Parathyroid adenoma (tissue), 2 donors: Measurements from ENCODE around the gene KIAA1958.
"Not testable (repeated sequence)": the region's sequence is repeated elsewhere in the genome, so short reads cannot be mapped to it uniquely, and the experiment has no call there.

Experiments used
- H2AFZ ChIP-seq: fragments of 300-600 bp; sonication (generic); one replicate; pipeline ENCODE4 v1.7.0; 2017; ENCODE audit warnings: antibody characterized with exemption, mild to moderate bottlenecking
- H3K27ac ChIP-seq: fragments of 300-600 bp; sonication (generic); one replicate; pipeline ENCODE4 v1.7.0; 2017
- H3K27me3 ChIP-seq: fragments of 300-600 bp; sonication (generic); one replicate; pipeline ENCODE4 v1.7.0; 2017; ENCODE audit warnings: low read length; ENCODE audit not compliant: control insufficient read depth, insufficient read depth
- H3K36me3 ChIP-seq: fragments of 300-600 bp; sonication (generic); one replicate; pipeline ENCODE4 v1.7.0; 2017; ENCODE audit warnings: low read length; ENCODE audit not compliant: control insufficient read depth, insufficient read depth
- H3K4me1 ChIP-seq: fragments of 300-600 bp; sonication (generic); one replicate; pipeline ENCODE4 v1.7.0; 2017; ENCODE audit warnings: control low read depth
- H3K4me2 ChIP-seq: fragments of 300-600 bp; sonication (generic); one replicate; pipeline ENCODE4 v1.7.0; 2017; ENCODE audit warnings: low read length
- H3K4me3 ChIP-seq: fragments of 300-600 bp; sonication (generic); one replicate; pipeline ENCODE4 v1.7.0; 2017; ENCODE audit warnings: low read depth, low read length
- H3K79me2 ChIP-seq: fragments of 300-600 bp; sonication (generic); one replicate; pipeline ENCODE4 v1.7.0; 2017; ENCODE audit warnings: control low read depth
- H3K9ac ChIP-seq: fragments of 300-600 bp; sonication (generic); one replicate; pipeline ENCODE4 v1.7.0; 2017; ENCODE audit warnings: mild to moderate bottlenecking
- H3K9me3 ChIP-seq: fragments of 300-600 bp; sonication (generic); one replicate; pipeline ENCODE4 v1.7.0; 2017; ENCODE audit warnings: low read length; ENCODE audit not compliant: control insufficient read depth
- TF ChIP-seq, protein P1 (sequence below): fragments of 300-600 bp; sonication (generic); IDR thresholded peaks from one replicate; pipeline ENCODE4 v1.7.0; 2017; ENCODE audit warnings: antibody characterized with exemption, mild to moderate bottlenecking
- donor health status: primary hyperparathyroidism.

KIAA1958 gene

DNA sequence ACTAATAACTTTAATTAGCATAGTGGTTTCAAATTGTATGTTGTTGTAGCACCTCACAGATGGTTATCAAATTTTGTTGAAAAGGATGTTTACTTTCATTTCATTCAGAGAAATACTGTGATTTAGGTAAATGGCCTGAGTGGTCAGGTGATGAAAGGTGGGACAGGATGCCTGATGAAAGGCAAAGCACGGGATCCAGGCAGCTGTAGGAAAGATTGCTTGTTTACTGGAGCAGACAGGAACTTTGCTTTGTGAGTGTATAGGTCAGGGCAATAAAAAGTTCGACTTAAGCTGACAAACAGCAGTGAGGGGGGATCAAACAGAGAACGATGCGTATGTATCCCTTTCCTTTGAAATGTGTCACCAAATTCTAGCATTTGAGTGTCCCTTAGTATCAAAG, 19.0 kb downstream of the KIAA1958 start:
- H3K27me3 ChIP-seq, result no peaks in the 10 kb centered on the region
- H3K9me3 ChIP-seq, result no peaks in the 10 kb centered on the region
- no peak overlapping the region for H3K4me2 ChIP-seq
- no peaks in the 10 kb centered on the region for H3K79me2 ChIP-seq
- H3K36me3 ChIP-seq, result no peaks in the 10 kb centered on the region
- no peak overlapping the region for H2AFZ ChIP-seq
- H3K4me1 ChIP-seq, result no peaks in the 10 kb centered on the region
- no peak overlapping the region for H3K27ac ChIP-seq
- no peak overlapping the region for H3K9ac ChIP-seq
- TF ChIP-seq, protein P1, sequence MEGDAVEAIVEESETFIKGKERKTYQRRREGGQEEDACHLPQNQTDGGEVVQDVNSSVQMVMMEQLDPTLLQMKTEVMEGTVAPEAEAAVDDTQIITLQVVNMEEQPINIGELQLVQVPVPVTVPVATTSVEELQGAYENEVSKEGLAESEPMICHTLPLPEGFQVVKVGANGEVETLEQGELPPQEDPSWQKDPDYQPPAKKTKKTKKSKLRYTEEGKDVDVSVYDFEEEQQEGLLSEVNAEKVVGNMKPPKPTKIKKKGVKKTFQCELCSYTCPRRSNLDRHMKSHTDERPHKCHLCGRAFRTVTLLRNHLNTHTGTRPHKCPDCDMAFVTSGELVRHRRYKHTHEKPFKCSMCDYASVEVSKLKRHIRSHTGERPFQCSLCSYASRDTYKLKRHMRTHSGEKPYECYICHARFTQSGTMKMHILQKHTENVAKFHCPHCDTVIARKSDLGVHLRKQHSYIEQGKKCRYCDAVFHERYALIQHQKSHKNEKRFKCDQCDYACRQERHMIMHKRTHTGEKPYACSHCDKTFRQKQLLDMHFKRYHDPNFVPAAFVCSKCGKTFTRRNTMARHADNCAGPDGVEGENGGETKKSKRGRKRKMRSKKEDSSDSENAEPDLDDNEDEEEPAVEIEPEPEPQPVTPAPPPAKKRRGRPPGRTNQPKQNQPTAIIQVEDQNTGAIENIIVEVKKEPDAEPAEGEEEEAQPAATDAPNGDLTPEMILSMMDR, result no peak
- no peak overlapping the region for H3K4me3 ChIP-seq

DNA sequence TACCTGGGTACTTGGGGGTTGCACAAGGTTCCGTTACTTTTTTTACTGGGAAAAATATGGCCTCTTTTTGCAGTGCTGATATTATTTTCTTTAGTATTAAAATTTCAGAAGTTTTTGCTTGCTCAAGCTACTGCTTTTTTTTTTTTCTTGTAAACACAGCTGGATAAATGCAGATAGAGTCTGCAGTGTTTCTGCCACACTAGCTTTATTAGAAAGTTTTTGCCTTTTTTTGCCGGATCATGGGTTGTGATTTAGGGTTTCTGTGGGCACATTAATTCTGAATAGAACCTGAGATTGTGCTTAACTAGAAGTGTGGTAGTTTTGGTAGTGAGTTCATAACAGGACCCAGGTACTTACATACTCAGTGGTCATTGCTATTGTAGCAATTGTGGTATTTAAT, 19.9 kb downstream of the KIAA1958 start:
- no peaks in the 10 kb centered on the region for H3K79me2 ChIP-seq
- H3K4me1 ChIP-seq, result no peaks in the 10 kb centered on the region
- no peak overlapping the region for H3K9ac ChIP-seq
- H3K27ac ChIP-seq, result no peak overlapping the region
- TF ChIP-seq, protein P1, result no peak
- no peak overlapping the region for H3K4me2 ChIP-seq
- no peaks in the 10 kb centered on the region for H3K9me3 ChIP-seq
- H3K36me3 ChIP-seq, result no peaks in the 10 kb centered on the region
- no peaks in the 10 kb centered on the region for H3K27me3 ChIP-seq
- no peak overlapping the region for H2AFZ ChIP-seq
- H3K4me3 ChIP-seq, result no peak overlapping the region

DNA sequence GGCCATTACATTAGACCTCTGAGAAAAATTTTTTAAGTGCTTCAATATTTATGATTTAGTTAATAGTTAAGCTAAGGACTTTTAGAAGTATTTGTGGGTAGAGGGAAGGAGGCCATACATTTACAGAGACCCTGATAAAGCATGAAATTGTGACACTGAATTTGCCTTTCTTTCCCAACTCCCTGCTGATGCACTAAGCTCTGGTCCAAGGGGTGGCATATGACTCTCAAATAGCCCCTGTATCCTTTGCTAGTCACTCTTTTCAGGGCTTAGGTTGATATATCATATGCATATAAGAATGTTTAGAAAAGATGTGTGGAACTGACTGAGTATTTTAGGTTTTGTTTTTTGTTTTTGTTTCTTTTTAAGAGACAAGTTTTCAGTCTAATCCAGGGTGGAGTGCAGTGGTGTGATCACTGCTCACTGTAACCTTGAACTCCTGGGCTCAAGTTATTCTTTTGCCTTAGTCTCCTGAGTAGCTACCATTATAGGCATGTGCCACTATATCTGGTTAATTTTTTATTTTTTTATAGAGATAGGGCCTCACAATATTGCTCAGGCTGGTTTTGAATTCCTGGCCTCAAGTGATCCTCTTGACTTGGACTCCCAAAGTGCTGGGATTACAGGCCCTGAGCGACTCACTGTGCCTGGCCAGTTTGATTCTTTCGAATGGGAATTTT, 20.5 kb downstream of the KIAA1958 start:
- no peak overlapping the region for H2AFZ ChIP-seq
- no peaks in the 10 kb centered on the region for H3K27me3 ChIP-seq
- no peak overlapping the region for H3K4me3 ChIP-seq
- H3K36me3 ChIP-seq, result no peaks in the 10 kb centered on the region
- H3K9me3 ChIP-seq, result no peaks in the 10 kb centered on the region
- no peak overlapping the region for H3K9ac ChIP-seq
- TF ChIP-seq, protein P1, result no peak
- no peak overlapping the region for H3K27ac ChIP-seq
- H3K4me1 ChIP-seq, result no peaks in the 10 kb centered on the region
- H3K4me2 ChIP-seq, result no peak overlapping the region
- no peaks in the 10 kb centered on the region for H3K79me2 ChIP-seq

DNA sequence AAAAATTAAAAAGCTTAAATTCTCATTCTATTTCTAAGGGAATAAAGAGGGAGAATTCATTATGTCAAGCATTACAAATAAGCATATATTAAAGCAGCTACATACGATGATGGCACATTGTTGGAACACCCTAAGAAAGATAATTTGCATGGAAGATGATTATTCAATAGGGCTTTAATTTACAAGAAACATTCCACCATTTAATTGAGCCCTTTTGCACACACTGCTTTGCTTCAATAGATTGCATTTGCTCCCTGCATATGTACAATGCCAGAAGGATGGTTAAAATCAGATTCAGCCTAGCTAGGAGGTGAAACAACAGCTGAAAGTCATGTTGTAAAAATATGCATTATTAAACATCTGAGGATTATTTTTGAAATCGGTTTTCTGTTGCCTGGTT, 21.8 kb downstream of the KIAA1958 start:
- TF ChIP-seq, protein P1, result no peak
- H3K79me2 ChIP-seq, result no peaks in the 10 kb centered on the region
- H3K27ac ChIP-seq, result no peak overlapping the region
- no peaks in the 10 kb centered on the region for H3K4me1 ChIP-seq
- H3K4me2 ChIP-seq, result no peak overlapping the region
- H3K9me3 ChIP-seq, result no peaks in the 10 kb centered on the region
- no peak overlapping the region for H3K4me3 ChIP-seq
- H2AFZ ChIP-seq, result no peak overlapping the region
- no peak overlapping the region for H3K9ac ChIP-seq
- no peaks in the 10 kb centered on the region for H3K36me3 ChIP-seq
- H3K27me3 ChIP-seq, result no peaks in the 10 kb centered on the region

DNA sequence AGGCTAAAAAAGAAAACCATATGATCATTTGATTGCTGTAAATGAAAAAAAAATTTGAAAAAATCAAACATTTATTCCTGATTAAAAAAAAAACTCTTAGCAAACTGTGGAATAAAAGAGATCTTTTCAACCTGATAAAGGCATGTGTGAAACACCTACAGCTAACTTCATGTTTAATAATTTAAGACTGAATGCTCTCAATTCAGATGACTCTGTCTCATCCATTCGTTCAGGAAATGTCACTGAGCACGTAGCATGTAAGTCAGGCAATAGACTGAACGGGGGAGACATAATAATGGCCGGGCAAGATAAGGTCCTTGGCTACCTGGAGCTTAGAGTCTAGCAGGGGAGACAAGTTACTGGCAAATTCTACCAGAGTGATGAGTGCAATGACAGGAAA, 25.8 kb downstream of the KIAA1958 start:
- not testable (repeated sequence) for H3K9me3 ChIP-seq, H3K4me3 ChIP-seq, H2AFZ ChIP-seq, H3K27me3 ChIP-seq, H3K36me3 ChIP-seq, H3K9ac ChIP-seq, H3K27ac ChIP-seq, H3K79me2 ChIP-seq, H3K4me1 ChIP-seq, H3K4me2 ChIP-seq
